Activated T-cell treated with anti-CD3 and anti-CD28 coated beads for 48 hours (primary cell): ENCODE measurements around the gene GCHFR.

Experiments used
- DNase-seq: peaks from one replicate; pipeline ENCODE4 v3.0.0-alpha.2; 2020; ENCODE audit warnings: low read depth

The GCHFR gene

DNA sequence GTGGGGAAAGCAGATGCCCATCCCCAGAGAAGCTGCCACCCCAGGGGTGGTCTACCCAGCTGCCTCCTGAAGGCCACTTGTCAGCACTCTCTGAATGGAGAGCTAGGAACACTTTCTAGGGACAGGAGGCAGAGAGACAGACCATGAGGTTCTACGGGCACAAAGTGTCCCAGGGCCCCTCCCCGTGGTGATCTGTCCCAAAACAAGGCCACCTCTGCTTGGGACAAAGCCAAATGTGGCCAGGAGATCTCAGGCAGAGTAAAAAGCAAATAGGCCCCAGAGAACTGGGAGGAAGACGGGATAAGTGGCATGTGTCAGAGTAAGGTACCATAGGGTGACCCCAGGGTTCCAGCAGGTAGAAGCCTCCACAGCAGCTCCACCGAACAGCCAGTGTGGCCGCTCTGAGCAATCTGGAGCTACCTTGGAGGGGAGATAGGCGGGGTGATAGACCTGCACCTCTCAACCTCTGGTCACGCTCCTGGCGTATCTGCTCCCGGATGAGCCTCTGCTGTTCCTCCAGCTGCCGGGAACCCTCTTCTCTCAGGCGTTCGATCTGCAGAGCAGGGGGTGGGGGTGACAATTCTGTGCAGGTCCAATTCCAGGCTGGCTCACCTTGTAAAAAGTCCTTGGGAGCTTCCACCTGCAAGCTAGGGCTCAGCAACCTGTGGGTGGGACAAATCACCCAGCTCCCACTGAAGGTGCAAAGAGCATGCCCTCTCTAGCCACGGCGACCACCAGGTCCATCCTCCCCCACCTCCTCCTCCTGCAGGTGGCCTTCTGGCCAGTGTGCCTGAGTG lies 12.1 kb downstream of the GCHFR start:
- no peak for DNase-seq

- DNase-seq, result no peak
Observed at GRCh38 chr15:40776537-40777141, 12.8 kb downstream of the GCHFR start.

- DNase-seq, result peak; percentile 71
Observed at GRCh38 chr15:40782609-40783227, 18.9 kb downstream of the GCHFR start.

DNA sequence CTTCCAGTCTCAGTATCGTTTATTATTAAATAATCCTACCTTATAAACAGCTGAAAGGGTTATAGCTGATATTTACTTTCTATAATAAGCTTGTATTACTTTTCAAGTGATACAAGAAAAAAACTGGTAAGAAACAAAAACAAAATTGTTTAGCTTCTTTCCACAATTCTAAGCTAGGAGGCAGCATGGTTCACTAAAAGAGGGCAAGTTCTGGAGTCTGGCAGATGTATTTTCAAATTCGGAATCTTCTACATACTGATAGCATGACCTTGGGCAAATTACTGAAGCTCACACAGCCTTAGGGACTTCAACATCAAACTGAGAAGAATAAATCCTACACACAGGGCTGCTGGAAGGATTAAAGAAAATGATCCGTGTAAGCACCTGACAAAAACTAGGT lies 21.3 kb downstream of the GCHFR start:
- no peak for DNase-seq

DNA sequence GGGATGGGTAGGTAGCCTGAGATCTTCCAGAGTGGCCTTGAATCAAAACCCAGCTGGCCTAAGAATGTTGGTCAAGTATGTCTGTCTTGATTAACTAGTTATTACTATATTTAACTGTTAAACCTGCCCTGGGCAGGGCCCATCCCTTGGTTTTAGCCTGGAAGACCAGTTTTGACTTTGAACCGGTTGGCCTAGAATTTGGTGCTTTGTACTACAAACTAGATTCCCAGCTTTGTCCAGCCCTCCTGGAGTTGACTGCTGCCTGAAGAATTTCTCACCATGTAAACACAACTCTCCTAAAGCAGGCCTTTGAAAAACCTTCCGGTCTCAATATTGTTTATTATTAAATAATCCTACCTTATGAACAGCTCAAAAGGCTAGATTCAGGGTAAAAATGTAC lies 21.9 kb downstream of the GCHFR start:
- no peak for DNase-seq

DNA sequence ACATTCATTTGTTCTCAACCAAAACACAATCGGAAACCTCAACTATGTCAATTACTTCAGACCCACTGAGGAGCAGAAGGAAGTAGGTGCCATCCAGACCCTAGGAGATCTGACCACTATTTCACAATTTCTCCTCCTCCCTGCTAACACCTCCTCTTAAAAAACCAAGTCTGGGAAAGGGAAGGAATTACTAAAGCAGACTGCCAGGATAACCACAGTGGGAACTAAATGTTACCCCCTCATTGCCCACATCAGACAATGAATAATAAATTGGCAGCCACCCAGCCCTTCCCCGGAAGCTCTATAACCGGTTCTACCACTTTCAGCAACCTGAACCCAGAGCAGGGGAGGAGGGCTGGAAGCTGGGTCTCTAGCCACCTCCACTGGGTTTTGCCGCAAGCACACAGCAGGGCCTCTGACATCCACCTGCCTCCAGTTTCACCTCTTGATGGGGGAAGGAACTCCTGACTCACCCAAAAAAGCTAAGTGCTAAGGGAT lies 23.5 kb downstream of the GCHFR start:
- DNase-seq, result peak; percentile 50

- DNase-seq, result no peak
Observed at GRCh38 chr15:40787991-40788390, 24.1 kb downstream of the GCHFR start.

GRCh38 chr15:40789119-40789518 lies 25.3 kb downstream of the GCHFR start:
- no peak for DNase-seq

GRCh38 chr15:40789999-40790398 lies 26.1 kb downstream of the GCHFR start:
- DNase-seq, result no peak

DNA sequence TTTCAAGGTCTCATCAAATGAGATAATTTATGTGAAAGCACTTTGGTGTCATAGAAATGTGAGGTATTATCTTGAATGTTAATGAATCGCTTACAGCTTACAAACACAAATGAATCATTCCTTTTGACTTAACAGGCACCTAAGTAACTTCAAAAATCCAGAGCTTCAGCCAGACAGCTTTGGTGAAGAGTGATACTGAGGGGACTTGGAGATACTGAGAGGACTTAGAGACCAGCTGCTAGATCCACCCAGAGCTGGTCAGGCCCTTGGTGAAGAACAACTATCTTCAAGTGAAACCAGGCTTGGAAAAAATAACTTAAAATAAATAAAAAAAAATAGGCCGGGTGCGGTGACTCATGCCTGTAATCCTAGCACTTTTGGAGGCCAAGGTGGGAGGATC lies 26.9 kb downstream of the GCHFR start:
- no peak for DNase-seq

DNA sequence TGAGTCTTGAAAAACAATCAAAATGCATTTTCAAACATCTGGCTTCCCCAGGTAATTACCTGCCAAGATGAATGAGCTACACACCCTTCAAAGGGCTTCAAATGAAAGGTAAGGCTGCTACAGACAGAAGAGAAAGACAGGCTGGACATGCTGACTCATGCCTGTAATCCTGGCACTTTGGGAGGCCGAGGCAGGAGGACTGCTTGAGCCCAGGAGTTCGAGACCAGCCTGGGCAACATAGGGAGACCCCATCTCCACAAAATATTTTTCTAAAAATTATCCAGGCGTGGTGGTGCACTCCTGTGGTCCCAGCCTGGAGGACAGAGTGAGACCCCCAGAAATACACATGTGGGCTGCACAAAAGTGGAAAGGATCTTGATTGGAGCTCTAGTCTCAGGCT lies 28.5 kb downstream of the GCHFR start:
- DNase-seq, result no peak

GRCh38 chr15:40793216-40793989 lies 29.5 kb downstream of the GCHFR start:
- DNase-seq, result no peak

- DNase-seq, result no peak
Observed at GRCh38 chr15:40796041-40796440, 32.2 kb downstream of the GCHFR start.

DNA sequence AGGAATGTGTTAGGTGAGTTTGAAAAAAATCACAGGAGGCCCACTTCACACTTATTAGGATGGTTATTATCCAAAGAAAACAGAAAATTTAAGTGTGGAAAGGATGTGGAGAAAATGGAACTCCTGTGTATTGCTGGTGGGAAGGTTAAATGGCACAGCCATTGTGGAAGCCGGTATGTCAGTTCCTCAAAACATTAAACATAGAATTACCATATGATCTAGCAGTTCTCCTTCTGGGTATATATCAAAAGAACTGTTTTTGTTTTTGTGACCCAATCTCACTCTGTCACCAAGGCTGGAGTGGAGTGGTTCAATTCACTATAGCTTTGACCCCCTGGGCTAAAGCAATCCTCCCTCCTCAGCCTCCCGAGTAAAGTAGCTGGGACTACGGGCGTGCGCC lies 32.6 kb downstream of the GCHFR start:
- no peak for DNase-seq

DNA sequence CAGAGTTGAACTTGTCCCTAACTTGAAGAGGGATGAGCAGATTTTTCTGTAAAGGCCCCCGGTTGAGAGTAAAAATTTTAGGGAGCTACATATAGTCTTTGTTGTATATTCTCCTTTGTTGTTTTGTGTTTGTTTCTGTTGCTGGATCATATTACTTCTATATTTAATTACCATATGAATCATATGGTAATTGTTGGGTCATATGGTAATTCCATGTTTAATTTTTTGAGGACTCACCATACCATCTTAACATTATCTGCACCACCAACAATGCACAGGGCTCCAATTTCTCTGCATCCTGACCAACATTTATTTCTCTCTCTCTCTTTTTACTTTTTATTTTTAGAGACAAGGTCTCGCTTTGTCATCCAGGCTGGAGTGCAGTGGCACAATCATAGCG lies 35.7 kb downstream of the GCHFR start:
- no peak for DNase-seq

DNA sequence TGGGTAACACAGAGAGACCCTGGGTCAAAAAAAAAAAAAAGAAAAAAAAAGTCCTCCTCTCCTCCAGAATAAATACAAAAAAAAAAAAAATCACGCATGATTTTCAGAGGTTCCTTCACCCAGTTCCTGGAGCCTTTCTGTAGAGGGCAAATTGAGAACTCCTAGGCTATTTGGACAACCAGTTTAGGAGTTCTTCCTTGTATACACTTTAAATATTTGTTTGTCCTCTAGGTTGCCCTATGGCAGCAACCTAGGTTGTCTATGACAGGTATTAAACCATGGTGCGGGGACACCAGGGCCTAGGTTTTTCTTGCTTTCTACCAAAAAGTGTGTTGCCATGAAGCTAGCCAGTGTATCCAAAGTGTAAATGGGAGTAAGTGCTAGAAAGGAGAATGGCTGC lies 39.2 kb downstream of the GCHFR start:
- no peak for DNase-seq

- DNase-seq, result no peak
Observed at GRCh38 chr15:40803688-40804087, 39.8 kb downstream of the GCHFR start.

- DNase-seq, result no peak
Observed at GRCh38 chr15:40806672-40807027, 42.8 kb downstream of the GCHFR start.

DNA sequence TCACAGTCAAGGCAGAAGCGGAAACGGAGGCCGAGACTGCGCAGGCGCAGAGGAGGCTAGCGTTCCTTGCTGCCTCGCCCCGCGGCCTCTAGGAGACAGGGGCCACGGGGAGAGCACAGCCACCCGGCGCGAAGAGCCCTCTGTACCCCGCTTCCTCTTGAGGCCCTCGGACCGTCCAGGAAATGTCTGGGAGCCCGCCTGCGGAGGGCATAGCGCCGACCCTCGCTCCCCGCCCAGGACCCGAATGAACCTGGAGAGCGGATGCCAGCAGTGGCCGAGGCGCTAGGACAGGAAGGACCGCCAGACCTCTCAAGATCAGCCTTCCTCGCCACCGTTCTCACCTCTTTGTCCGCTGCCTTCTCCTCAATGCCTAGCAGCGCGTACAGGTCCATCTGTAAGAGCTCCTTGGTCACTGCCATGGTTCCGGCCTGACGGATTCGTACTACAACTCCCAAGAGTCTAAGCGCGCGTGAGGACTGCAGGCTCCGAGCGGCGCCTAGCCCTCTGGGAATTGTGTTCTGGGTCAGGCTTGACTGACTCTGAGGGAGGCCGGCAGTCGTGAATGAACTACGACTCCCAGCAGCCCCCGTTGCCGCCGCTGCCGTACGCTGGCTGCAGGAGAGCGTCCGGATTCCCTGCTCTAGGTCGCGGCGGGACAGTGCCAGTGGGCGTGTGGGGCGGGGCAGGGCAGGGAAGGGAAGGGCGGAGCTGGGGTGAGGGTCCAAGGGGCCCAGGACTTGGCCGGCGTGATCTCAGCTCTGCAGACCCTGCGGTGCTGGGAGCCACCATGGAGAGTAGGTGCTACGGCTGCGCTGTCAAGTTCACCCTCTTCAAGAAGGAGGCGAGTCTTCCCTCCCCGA lies 43.4 kb downstream of the GCHFR start, which contains the start of the genes DNAJC17 and ZFYVE19:
Gene DNAJC17, minus strand, starts transcription at position 446 of the 860 bp plus-strand sequence. Its CDS starts 27 bp downstream, at position 419.
Gene ZFYVE19, plus strand, starts transcription at position 62 of the 860 bp plus-strand sequence. Its CDS starts 501 bp downstream, at position 563.
- peak; percentile 93 for DNase-seq

GRCh38 chr15:40807888-40808461 lies 44.1 kb downstream of the GCHFR start:
- no peak for DNase-seq
